Mesodermal cell (in vitro differentiated cells): ENCODE results near the gene ZBTB39.

Experiments
- H3K27ac ChIP-seq: 2 replicates; pipeline ENCODE4 v1.7.0; 2013; ENCODE audit warnings: mild to moderate bottlenecking, low read depth, low read length, moderate library complexity; ENCODE audit not compliant: severe bottlenecking
- H3K36me3 ChIP-seq: 2 replicates; pipeline ENCODE4 v1.7.1; 2013; ENCODE audit warnings: mild to moderate bottlenecking, low read length, moderate library complexity; ENCODE audit not compliant: control insufficient read depth, insufficient read depth
- H3K4me1 ChIP-seq: one replicate; pipeline ENCODE4 v1.7.1; 2013; ENCODE audit warnings: mild to moderate bottlenecking, low read length; ENCODE audit not compliant: insufficient read depth, control insufficient read depth, poor library complexity, severe bottlenecking
- H3K4me3 ChIP-seq: 2 replicates; pipeline ENCODE4 v1.7.0; 2013; ENCODE audit warnings: low read length, control low read depth, mild to moderate bottlenecking; ENCODE audit not compliant: insufficient read depth, poor library complexity, severe bottlenecking; ENCODE audit errors: extremely low read depth
- H3K9me3 ChIP-seq: 2 replicates; pipeline ENCODE4 v1.7.1; 2013; ENCODE audit warnings: mild to moderate bottlenecking, low read length, moderate library complexity; ENCODE audit not compliant: control insufficient read depth
- whole genome bisulfite sequencing, 2 experiments: methylation state at CpG; one replicate each; pipeline ENCODE4 v1.1.5; 2013; ENCODE audit warnings: missing lambda C conversion rate in 2 of 2; ENCODE audit not compliant: insufficient coverage in 2 of 2; 5-methylcytosine and 5-hydroxymethylcytosine counted together

Gene ZBTB39

GRCh38 chr12:57016348-57016747 lies 10.0 kb upstream of the ZBTB39 start, which contains the start of gene TAC3:
TSS of gene TAC3 (minus strand) at chr12:57016529. CDS start at chr12:57015797, 732 bp downstream.
- H3K4me1 ChIP-seq = peaks cover 7% of the 10 kb centered on the region
- no peak within 1 kb of the TSS for H3K4me3 ChIP-seq
- no peak within 1 kb of the TSS for H3K27ac ChIP-seq
- no peaks in the 10 kb centered on the region for H3K9me3 ChIP-seq
- WGBS, 2 experiments = 40 to 60% methylated on average over 1 of the region's 6 CpGs
- no peaks in the 10 kb centered on the region for H3K36me3 ChIP-seq

GRCh38 chr12:57012600-57013465 lies 6.5 kb upstream of the ZBTB39 start:
- H3K27ac ChIP-seq = no peak overlapping the region
- no peaks in the 10 kb centered on the region for H3K36me3 ChIP-seq
- H3K9me3 ChIP-seq = no peaks in the 10 kb centered on the region
- 85 to 93% methylated on average over 4 of the region's 7 CpGs for WGBS, 2 experiments
- H3K4me3 ChIP-seq = no peak overlapping the region
- H3K4me1 ChIP-seq = peaks cover 23% of the 10 kb centered on the region

GRCh38 chr12:57011438-57012424 lies 5.4 kb upstream of the ZBTB39 start:
- no peaks in the 10 kb centered on the region for H3K36me3 ChIP-seq
- WGBS, 2 experiments = 81 to 89% methylated on average over 5 to 7 of the region's 12 CpGs
- no peaks in the 10 kb centered on the region for H3K9me3 ChIP-seq
- H3K27ac ChIP-seq = no peak overlapping the region
- no peak overlapping the region for H3K4me3 ChIP-seq
- H3K4me1 ChIP-seq = peaks cover 33% of the 10 kb centered on the region

GRCh38 chr12:57010627-57011247 lies 4.4 kb upstream of the ZBTB39 start:
- no peak overlapping the region for H3K27ac ChIP-seq
- no peaks in the 10 kb centered on the region for H3K36me3 ChIP-seq
- WGBS, 2 experiments = 74 to 100% methylated on average over 2 to 4 of the region's 4 CpGs
- H3K4me1 ChIP-seq = peaks cover 29% of the 10 kb centered on the region
- no peaks in the 10 kb centered on the region for H3K9me3 ChIP-seq
- H3K4me3 ChIP-seq = no peak overlapping the region

- H3K27ac ChIP-seq = no peak overlapping the region
- no peaks in the 10 kb centered on the region for H3K36me3 ChIP-seq
- 100% methylated on average over 2 of the region's 5 CpGs for WGBS, 2 experiments
- no peak overlapping the region for H3K4me3 ChIP-seq
- peaks cover 29% of the 10 kb centered on the region for H3K4me1 ChIP-seq
- no peaks in the 10 kb centered on the region for H3K9me3 ChIP-seq
Measured at GRCh38 chr12:57009949-57010626, 3.7 kb upstream of the ZBTB39 start.

- peak overlapping the region; percentile 84 for H3K27ac ChIP-seq
- no peaks in the 10 kb centered on the region for H3K9me3 ChIP-seq
- H3K4me1 ChIP-seq = peaks cover 29% of the 10 kb centered on the region
- H3K36me3 ChIP-seq = peaks cover 18% of the 10 kb centered on the region
- H3K4me3 ChIP-seq = no peak overlapping the region
Measured at GRCh38 chr12:57008178-57008577, 1.8 kb upstream of the ZBTB39 start.

GRCh38 chr12:57006809-57007475 lies 596 bp upstream of the ZBTB39 start:
- Histone ChIP-seq H3K36me3 (peaks cover 30% of the 10 kb centered on the region), H3K4me3 (no peak overlapping the region), H3K27ac (no peak overlapping the region), H3K4me1 (peaks cover 36% of the 10 kb centered on the region), H3K9me3 (no peaks in the 10 kb centered on the region)
- whole genome bisulfite sequencing, 2 experiments = 79 to 86% methylated on average over 6 to 8 of the region's 10 CpGs

- Histone ChIP-seq H3K36me3 (peaks cover 53% of the 10 kb centered on the region), H3K4me1 (peaks cover 37% of the 10 kb centered on the region), H3K4me3 (no peak overlapping the region), H3K27ac (no peak overlapping the region), H3K9me3 (no peaks in the 10 kb centered on the region)
- WGBS, 2 experiments = 96 to 97% methylated on average over 5 to 6 of the region's 6 CpGs
Measured at GRCh38 chr12:57004651-57005050, 1.7 kb downstream of the ZBTB39 start.

GRCh38 chr12:57003395-57003794 lies 3.0 kb downstream of the ZBTB39 start:
- no peak overlapping the region for H3K27ac ChIP-seq
- H3K36me3 ChIP-seq = peaks cover 65% of the 10 kb centered on the region
- H3K4me3 ChIP-seq = no peak overlapping the region
- peaks cover 27% of the 10 kb centered on the region for H3K4me1 ChIP-seq
- no peaks in the 10 kb centered on the region for H3K9me3 ChIP-seq
- 95 to 97% methylated on average over 13 of the region's 13 CpGs for WGBS, 2 experiments
